HepG2 (cell line): ENCODE results near the gene NTM. TPM values are rescaled to one million over a fixed set of nuclear protein-coding genes. Genes with fewer than 3 reads are reported as not detected.

ENCODE experiments used
- ATAC-seq: fragments of 200-7000 bp; cut with Tn5 transposase; 3 replicates; pipeline ENCODE4 v1.9.1; 2020; ENCODE audit warnings: mild to moderate bottlenecking, moderate library complexity
- BruUV-seq: library from RNA; stranded (reverse); fragments of 400-500 nt; replicated peaks from 2 replicates; lab custom pipeline; 2021; lab: Mats Ljungman, UMichigan
- CTCF ChIA-PET: fragments of 300-600 bp; formaldehyde crosslinking; extraction: SDS; loops from one replicate; lab custom pipeline; 2021; ENCODE audit warnings: low total read pairs, inconsistent platforms, low intra/inter-chr PET ratio; lab: Yijun Ruan, JAX
- POLR2A ChIA-PET: fragments of 350-600 bp; sonication (Branson Sonifier 250); formaldehyde crosslinking; loops from one replicate; lab custom pipeline; 2020; ENCODE audit warnings: antibody characterized with exemption, inconsistent platforms; lab: Yijun Ruan, JAX
- DNase-seq: peaks from one replicate; pipeline ENCODE4 v3.0.0-alpha.2; 2015; ENCODE audit warnings: low spot score
- FAIRE-seq: peaks from 3 replicates; lab custom pipeline; 2011; peaks lifted over from hg19 to GRCh38; lab: Jason Lieb, UNC
- H2AFZ ChIP-seq: one replicate; pipeline ENCODE4 v1.6.1; 2011; ENCODE audit warnings: low read length, inconsistent platforms
- H3K27ac ChIP-seq: fragments of 300-600 bp; 3 replicates; pipeline ENCODE4 v1.8.0; 2011; ENCODE audit warnings: mixed run types, mild to moderate bottlenecking, mixed read lengths, low read length, inconsistent platforms; ENCODE audit not compliant: insufficient read depth; ENCODE audit errors: extremely low read length
- H3K27me3 ChIP-seq, 2 experiments: fragments of 200-600 bp in 1 of 2; 2 replicates in 1 of 2; 3 replicates in 1 of 2; pipeline versions ENCODE4 v1.6.0 to v1.8.0; 2011; ENCODE audit warnings: low read length in 2 of 2, mild to moderate bottlenecking in 2 of 2, moderate library complexity in 2 of 2, inconsistent platforms in 1 of 2; ENCODE audit not compliant: insufficient read depth in 2 of 2, control insufficient read depth in 1 of 2
- H3K36me3 ChIP-seq, 2 experiments: fragments of 200-600 bp in 1 of 2; replicated peaks in 1 of 2; 2 replicates in 1 of 2; 3 replicates in 1 of 2; pipeline versions ENCODE4 v1.5.1 to v1.8.0; 2011; ENCODE audit warnings: low read length in 2 of 2, inconsistent platforms in 1 of 2; ENCODE audit not compliant: insufficient read depth in 2 of 2, control insufficient read depth in 1 of 2
- H3K4me1 ChIP-seq: 2 replicates; pipeline ENCODE4 v1.5.1; 2012; ENCODE audit warnings: low read length, inconsistent platforms; ENCODE audit not compliant: insufficient read depth
- H3K4me2 ChIP-seq: 2 replicates; pipeline ENCODE4 v1.6.0; 2011; ENCODE audit warnings: low read depth, low read length, inconsistent platforms
- H3K4me3 ChIP-seq, 3 experiments: fragments of 200-600 bp in 1 of 3; sonication (generic), shearing (Covaris generic) in 1 of 3; replicated peaks in 1 of 3; 2 replicates each; pipeline ENCODE4 v1.5.1; 2011 to 2016; ENCODE audit warnings: low read length in 3 of 3, inconsistent platforms in 2 of 3, low read depth in 2 of 3, mild to moderate bottlenecking in 2 of 3, control low read depth in 1 of 3, mixed read lengths in 1 of 3; ENCODE audit not compliant: insufficient read depth in 1 of 3
- H3K79me2 ChIP-seq: one replicate; pipeline ENCODE4 v1.6.1; 2011; ENCODE audit warnings: low read length, inconsistent platforms; ENCODE audit not compliant: insufficient read depth
- H3K9ac ChIP-seq: 2 replicates; pipeline ENCODE4 v1.6.0; 2011; ENCODE audit warnings: mild to moderate bottlenecking, low read depth, low read length, inconsistent platforms; ENCODE audit not compliant: insufficient read depth
- H3K9me3 ChIP-seq: 2 replicates; pipeline ENCODE4 v1.5.1; 2012; ENCODE audit warnings: mild to moderate bottlenecking, low read length
- H4K20me1 ChIP-seq: 2 replicates; pipeline ENCODE4 v1.6.0; 2011; ENCODE audit warnings: inconsistent platforms, mild to moderate bottlenecking, low read length, moderate library complexity; ENCODE audit not compliant: insufficient read depth
- DRAP1 ChIP-seq: IDR thresholded peaks from 2 replicates; pipeline ENCODE4 v1.6.1; 2016; ENCODE audit warnings: missing genetic modification reagents, missing compliant biosample characterization
- HBP1 ChIP-seq: IDR thresholded peaks from 2 replicates; pipeline ENCODE4 v1.6.1; 2016; ENCODE audit warnings: low read depth, control low read depth
- HES4 ChIP-seq: sonication (generic); formaldehyde crosslinking; IDR thresholded peaks from 2 replicates; pipeline ENCODE4 v1.9.0; 2021; ENCODE audit warnings: mild to moderate bottlenecking, missing genetic modification reagents, borderline replicate concordance
- HIC2 ChIP-seq: sonication (generic); formaldehyde crosslinking; IDR thresholded peaks from 2 replicates; pipeline ENCODE4 v1.9.0; 2022; ENCODE audit warnings: low read depth, missing genetic modification reagents
- HMG20A ChIP-seq: IDR thresholded peaks from 2 replicates; pipeline ENCODE4 v1.6.1; 2016; ENCODE audit warnings: borderline replicate concordance
- HMGXB3 ChIP-seq: sonication (generic); formaldehyde crosslinking; IDR thresholded peaks from 2 replicates; pipeline ENCODE4 v1.4.0; 2020; ENCODE audit warnings: missing genetic modification reagents, borderline replicate concordance
- NR2F2 ChIP-seq: IDR thresholded peaks from 2 replicates; pipeline ENCODE4 v1.6.1; 2012; ENCODE audit warnings: low read depth, inconsistent platforms, borderline replicate concordance
- SAFB2 ChIP-seq: sonication (generic); formaldehyde crosslinking; IDR thresholded peaks from 2 replicates; pipeline ENCODE4 v1.5.1; 2020; ENCODE audit warnings: missing genetic modification reagents, low read depth, mild to moderate bottlenecking, borderline replicate concordance
- TEAD2 ChIP-seq: sonication (generic); formaldehyde crosslinking; IDR thresholded peaks from 2 replicates; pipeline ENCODE4 v1.9.0; 2021; ENCODE audit warnings: missing genetic modification reagents
- ZFP90 ChIP-seq: sonication (generic); formaldehyde crosslinking; IDR thresholded peaks from 2 replicates; pipeline ENCODE4 v1.8.0; 2022; ENCODE audit warnings: missing genetic modification reagents, mild to moderate bottlenecking, inconsistent platforms, borderline replicate concordance
- ZFYVE20 ChIP-seq: sonication (generic); formaldehyde crosslinking; IDR thresholded peaks from 2 replicates; pipeline ENCODE4 v1.8.0; 2023; ENCODE audit warnings: low read depth, mild to moderate bottlenecking, moderate library complexity, missing genetic modification reagents, borderline replicate concordance
- ZKSCAN1 ChIP-seq: fragments of 150-350 bp; IDR thresholded peaks from 2 replicates; pipeline ENCODE4 v1.6.1; 2014; ENCODE audit warnings: low read length
- ZNF10 ChIP-seq: sonication (generic); formaldehyde crosslinking; IDR thresholded peaks from 2 replicates; pipeline ENCODE4 v1.4.0; 2020; ENCODE audit warnings: mild to moderate bottlenecking, low read depth, missing genetic modification reagents, borderline replicate concordance
- ZNF44 ChIP-seq: sonication (generic); formaldehyde crosslinking; IDR thresholded peaks from 2 replicates; pipeline ENCODE4 v1.5.1; 2020; ENCODE audit warnings: mild to moderate bottlenecking, missing genetic modification reagents
- ZNF616 ChIP-seq: sonication (generic); formaldehyde crosslinking; IDR thresholded peaks from 2 replicates; pipeline ENCODE4 v1.5.0; 2020; ENCODE audit warnings: low read depth, mild to moderate bottlenecking, missing genetic modification reagents
- WGBS: methylation state at CpG from one replicate; pipeline ENCODE4 v1.1.6; 2017; ENCODE audit warnings: low lambda C conversion rate; 5-methylcytosine and 5-hydroxymethylcytosine counted together
- in situ Hi-C: cut with HindIII; loops from 2 replicates; pipeline ENCODE4 v1.10.0; 2017; ENCODE audit warnings: low pct_unique_long_range_greater_than_20kb; ENCODE audit not compliant: extremely low pct_ligation_motif_present
- intact Hi-C: fragments of 100-400 bp; cut with micrococcal nuclease; formaldehyde crosslinking; loops from one replicate; pipeline ENCODE4 v1.10.0; 2022; ENCODE audit not compliant: unreplicated experiment
- polyA plus RNA-seq, 8 experiments: library from polyadenylated mRNA; depleted of rRNA in 3 of 8; stranded (reverse) in 7 of 8; unstranded in 1 of 8; fragments of >200 nt; fragmentation: Illumina TruSeq in 4 of 8; extraction: Trizol in 4 of 8; gene quantifications; 2 replicates each; pipeline versions ENCODE4 v1.2.1 to v1.2.3, GENCODE V29; 2011 to 2016; ENCODE audit warnings: low read depth in 4 of 8, missing spikeins in 1 of 8, mixed read lengths in 1 of 8; ENCODE audit not compliant: insufficient read depth in 1 of 8
- total RNA-seq, 5 experiments: library from RNA; depleted of rRNA; stranded (reverse); fragments of >200 nt; fragmentation: Illumina TruSeq; extraction: Trizol; gene quantifications; 2 replicates each; pipeline ENCODE4 v1.2.3, GENCODE V29; 2016; ENCODE audit warnings: low read depth in 1 of 5

Gene NTM
- total and polyA plus RNA-seq, 2 of the 13 experiments (the other 11 are each of a cell fraction or from before 2014, with no cell fraction given), result not detected

GRCh38 chr11:131684111-131685060 is 314.0 kb downstream of the NTM start:
- peaks cover 4 to 51% of the 10 kb centered on the region in 2 experiments for H3K27me3 ChIP-seq
- 0% methylated on average over 6 of the region's 15 CpGs for WGBS
- no peaks in the 10 kb centered on the region for H3K79me2 ChIP-seq
- ATAC-seq (no peak), DNase-seq (no peak), FAIRE-seq (no peak)
- ChIA-PET POLR2A (no interaction called here), CTCF (no interaction called here)
- TF ChIP-seq ZFYVE20 (no peak), ZNF10 (CRISPR knock-in tag) (no peak), ZKSCAN1 (no peak), ZNF616 (no peak), ZFP90 (CRISPR knock-in tag) (no peak), DRAP1 (CRISPR knock-in tag) (no peak), ZNF44 (no peak), HES4 (CRISPR knock-in tag) (no peak), HMGXB3 (CRISPR knock-in tag) (no peak), NR2F2 (no peak), HIC2 (CRISPR knock-in tag) (no peak), HMG20A (CRISPR knock-in tag) (no peak), SAFB2 (CRISPR knock-in tag) (no peak), HBP1 (no peak), TEAD2 (CRISPR knock-in tag) (no peak)
- no peaks in the 10 kb centered on the region for H3K36me3 ChIP-seq
- intact Hi-C loops (no loop called here), in situ Hi-C loops (loop anchor here (25.0 kb wide), 1 partner anchor 1378 kb away; no protein-coding TSS in a partner anchor)
- no TSS peak for BruUV-seq
- H3K4me1 ChIP-seq, result no peaks in the 10 kb centered on the region
- H3K9ac ChIP-seq, result no peak overlapping the region
- H2AFZ ChIP-seq, result no peak overlapping the region
- no peaks in the 10 kb centered on the region for H4K20me1 ChIP-seq
- no peak overlapping the region for H3K4me3 ChIP-seq
- H3K27ac ChIP-seq, result no peak overlapping the region
- H3K9me3 ChIP-seq, result no peaks in the 10 kb centered on the region
- H3K4me2 ChIP-seq, result no peak overlapping the region
